Liver (tissue), 3 donors: ENCODE measurements around the gene TGFBI.

Experiments used
- ATF3 ChIP-seq: IDR thresholded peaks from 2 replicates; pipeline ENCODE4 v1.6.1; 2016; ENCODE audit warnings: antibody characterized with exemption
- CTCF ChIP-seq: fragments of 150-350 bp; IDR thresholded peaks from 2 replicates; pipeline ENCODE4 v1.5.1; 2017; ENCODE audit warnings: improper control_type of control experiment, low read depth, low read length; ENCODE audit not compliant: missing input control
- EGR1 ChIP-seq, 2 donors: IDR thresholded peaks; 2 replicates each; pipeline ENCODE4 v1.6.1; 2016 to 2018; ENCODE audit warnings: antibody characterized with exemption in 2 of 2, low read depth in 2 of 2
- FOXA1 ChIP-seq: IDR thresholded peaks from 2 replicates; pipeline ENCODE4 v1.6.1; 2016; ENCODE audit warnings: antibody characterized with exemption
- HNF4A ChIP-seq, 2 donors: conservative IDR thresholded peaks; 2 replicates each; pipeline ENCODE4 v1.6.1; 2016; ENCODE audit warnings: antibody characterized with exemption in 2 of 2, mild to moderate bottlenecking in 2 of 2
- JUND ChIP-seq, 2 donors: IDR thresholded peaks; 2 replicates each; pipeline ENCODE4 v1.6.1; 2016; ENCODE audit warnings: antibody characterized with exemption in 2 of 2
- REST ChIP-seq: IDR thresholded peaks from 2 replicates; pipeline ENCODE4 v1.6.1; 2016; ENCODE audit warnings: antibody characterized with exemption, mild to moderate bottlenecking
- SP1 ChIP-seq: IDR thresholded peaks from 2 replicates; pipeline ENCODE4 v1.6.1; 2018; ENCODE audit warnings: antibody characterized with exemption, mild to moderate bottlenecking
- YY1 ChIP-seq: IDR thresholded peaks from 2 replicates; pipeline ENCODE4 v1.6.1; 2016; ENCODE audit warnings: antibody characterized with exemption, mild to moderate bottlenecking
- donor health status: healthy.
- donor health status: healthy.

GRCh38 chr5:136042665-136043121 lies 13.9 kb downstream of the TGFBI start:
- TF ChIP-seq CTCF (no peak), REST (no peak), FOXA1 (no peak), YY1 (no peak), ATF3 (no peak), HNF4A (conservative IDR thresholded peaks at IDR 0.05) (no peak), EGR1 (IDR thresholded peaks at IDR 0.05; ENCODE audit: low read depth in 2 of 2) (no peak), SP1 (no peak), JUND (IDR thresholded peaks at IDR 0.05) (no peak)
